VCaP (cell line): ENCODE measurements around the gene LTBP1.
A peak's percentile ranks its signal among the peaks of the same experiment; 100 is the strongest.

ENCODE experiments used
- H3K27ac ChIP-seq: fragments of 450-650 bp; 2 replicates; pipeline ENCODE4 v1.5.1; 2017
- TF ChIP-seq, protein P1 (sequence below): fragments of 450-650 bp; conservative IDR thresholded peaks from 2 replicates; pipeline ENCODE4 v1.5.1; 2017; ENCODE audit warnings: mild to moderate bottlenecking, moderate library complexity

LTBP1 gene

GRCh38 chr2:33073018-33073417 is 126.3 kb downstream of the LTBP1 start:
- TF ChIP-seq, protein P1, sequence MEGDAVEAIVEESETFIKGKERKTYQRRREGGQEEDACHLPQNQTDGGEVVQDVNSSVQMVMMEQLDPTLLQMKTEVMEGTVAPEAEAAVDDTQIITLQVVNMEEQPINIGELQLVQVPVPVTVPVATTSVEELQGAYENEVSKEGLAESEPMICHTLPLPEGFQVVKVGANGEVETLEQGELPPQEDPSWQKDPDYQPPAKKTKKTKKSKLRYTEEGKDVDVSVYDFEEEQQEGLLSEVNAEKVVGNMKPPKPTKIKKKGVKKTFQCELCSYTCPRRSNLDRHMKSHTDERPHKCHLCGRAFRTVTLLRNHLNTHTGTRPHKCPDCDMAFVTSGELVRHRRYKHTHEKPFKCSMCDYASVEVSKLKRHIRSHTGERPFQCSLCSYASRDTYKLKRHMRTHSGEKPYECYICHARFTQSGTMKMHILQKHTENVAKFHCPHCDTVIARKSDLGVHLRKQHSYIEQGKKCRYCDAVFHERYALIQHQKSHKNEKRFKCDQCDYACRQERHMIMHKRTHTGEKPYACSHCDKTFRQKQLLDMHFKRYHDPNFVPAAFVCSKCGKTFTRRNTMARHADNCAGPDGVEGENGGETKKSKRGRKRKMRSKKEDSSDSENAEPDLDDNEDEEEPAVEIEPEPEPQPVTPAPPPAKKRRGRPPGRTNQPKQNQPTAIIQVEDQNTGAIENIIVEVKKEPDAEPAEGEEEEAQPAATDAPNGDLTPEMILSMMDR = no peak
- 0 out of 2 replicates have a peak overlapping the region, but pooled peaks have one; percentile 24 for H3K27ac ChIP-seq

GRCh38 chr2:33074197-33074596 is 127.4 kb downstream of the LTBP1 start:
- TF ChIP-seq, protein P1 = no peak
- no peak overlapping the region for H3K27ac ChIP-seq

DNA sequence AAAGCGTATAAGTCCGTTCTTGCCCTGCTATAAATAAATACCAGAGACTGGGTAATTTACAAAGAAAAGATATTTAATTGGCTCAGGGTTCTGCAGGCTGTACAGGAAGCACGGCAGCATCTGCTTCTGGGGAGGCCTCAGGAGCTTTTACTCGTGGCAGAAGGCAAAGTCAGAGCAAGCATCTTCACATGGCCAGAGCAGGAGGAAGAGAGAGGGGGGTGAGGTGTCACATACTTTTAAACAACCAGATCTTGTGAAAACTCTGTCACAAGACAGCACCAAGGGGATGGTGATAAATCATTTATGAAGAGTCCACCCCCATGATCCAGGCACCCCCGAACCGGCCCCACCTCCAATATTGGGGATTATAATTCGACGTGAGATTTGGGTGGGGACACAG is 130.6 kb downstream of the LTBP1 start:
- H3K27ac ChIP-seq = peak overlapping the region; percentile 74
- TF ChIP-seq, protein P1 = no peak

DNA sequence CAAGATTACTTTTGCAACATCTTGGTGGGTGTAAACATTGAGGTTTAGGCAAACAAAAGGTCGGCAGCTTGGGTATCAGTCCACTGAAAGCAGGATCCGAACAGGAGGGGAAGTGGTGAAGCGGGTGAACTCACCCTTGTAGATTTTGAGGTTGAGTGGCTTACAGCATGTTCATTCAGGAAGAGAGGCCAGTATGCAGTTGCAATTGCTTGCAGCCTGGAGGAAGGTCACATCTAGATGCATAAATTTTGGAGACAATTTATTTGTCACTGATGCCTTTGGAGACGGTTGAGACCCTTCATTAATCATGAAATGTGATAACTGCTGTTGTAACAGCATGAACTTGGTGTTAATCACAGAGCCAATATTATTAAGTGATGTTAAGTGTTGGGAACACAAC is 131.1 kb downstream of the LTBP1 start:
- TF ChIP-seq, protein P1 = no peak
- H3K27ac ChIP-seq = peak overlapping the region; percentile 74

DNA sequence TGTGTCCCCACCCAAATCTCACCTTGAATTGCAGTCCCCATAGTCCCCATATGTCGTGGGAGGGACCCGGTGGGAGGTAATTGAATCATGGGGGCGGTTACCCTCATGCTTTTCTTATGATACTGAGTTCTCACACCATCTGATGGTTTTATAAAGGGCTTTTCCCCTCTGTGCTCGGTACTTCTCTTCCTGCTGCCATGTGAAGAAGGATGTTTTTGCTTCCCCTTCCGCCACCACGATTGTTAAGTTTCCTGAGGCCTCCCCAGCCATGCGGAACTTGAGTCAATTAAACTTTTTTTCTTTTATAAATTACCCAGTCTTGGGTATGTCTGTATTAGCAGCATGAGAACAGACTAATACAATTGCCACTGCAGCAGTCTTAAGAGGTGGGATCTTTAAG is 134.9 kb downstream of the LTBP1 start:
- no peak overlapping the region for H3K27ac ChIP-seq
- TF ChIP-seq, protein P1 = no peak

GRCh38 chr2:33083699-33084387 is 137.1 kb downstream of the LTBP1 start:
- TF ChIP-seq, protein P1 = no peak
- peak overlapping the region; percentile 71; the same call in 1 of the 2 replicates for H3K27ac ChIP-seq

DNA sequence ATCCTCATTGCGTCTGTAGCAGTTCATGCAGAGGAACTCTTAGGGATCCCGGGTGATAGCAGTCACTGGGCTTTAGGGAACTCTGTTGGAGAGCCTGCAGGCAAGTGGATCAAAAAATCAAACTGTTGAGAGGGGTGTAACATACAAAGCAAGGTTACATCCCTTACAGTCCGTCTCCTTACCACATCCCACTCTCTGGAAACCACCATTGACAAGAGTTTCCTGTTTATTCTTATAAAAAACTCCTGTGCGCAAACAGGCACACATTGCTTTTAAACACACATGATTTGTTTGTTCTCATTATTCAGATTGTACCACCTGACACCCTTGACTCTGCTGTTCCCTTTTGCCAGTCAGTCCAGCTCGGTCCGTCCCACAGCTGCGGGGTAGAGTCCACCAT is 137.7 kb downstream of the LTBP1 start:
- peak overlapping the region; percentile 71; the same call in 1 of the 2 replicates for H3K27ac ChIP-seq
- TF ChIP-seq, protein P1 = no peak
